ENCODE measurements around the gene HOXB3.

HOXB3 gene

GRCh38 chr17:48519427-48519826 lies 70.6 kb downstream of the HOXB3 start:
- Histone ChIP-seq H2AFZ (ENCODE audit: low read length) (no peak overlapping the region), H3K36me3 (ENCODE audit: insufficient read depth, low read length) (no peaks in the 10 kb centered on the region), H3K9ac (ENCODE audit: low read length) (no peak overlapping the region), H4K20me1 (ENCODE audit: insufficient read depth, low read length) (no peaks in the 10 kb centered on the region), H3F3A (ENCODE audit: insufficient read depth, low read length) (no peaks in the 10 kb centered on the region), H3K9me2 (ENCODE audit: low read depth, low read length) (no peaks in the 10 kb centered on the region), H3K9me3 (ENCODE audit: low read length) (no peaks in the 10 kb centered on the region), H3K4me2 (ENCODE audit: low read length) (no peak overlapping the region), H3K4me1 (ENCODE audit: insufficient read depth, low read length, severe bottlenecking) (no peaks in the 10 kb centered on the region), H3K27me3 (ENCODE audit: insufficient read depth, low read length) (no peaks in the 10 kb centered on the region), H3K27ac (ENCODE audit: low read depth, low read length, poor library complexity, severe bottlenecking) (no peak overlapping the region), H3K79me2 (ENCODE audit: insufficient read depth, low read length) (no peaks in the 10 kb centered on the region), H3K4me3 (ENCODE audit: low read depth, low read length, poor library complexity, severe bottlenecking) (no peak overlapping the region)
- no peak for TF ChIP-seq CTCF (IDR thresholded peaks at IDR 0.05; ENCODE audit: low read length)
- TF ChIP-seq EZH2 (IDR thresholded peaks at IDR 0.05; ENCODE audit: borderline replicate concordance, low read length) = no peak

- H3K36me3 ChIP-seq (ENCODE audit: insufficient read depth, low read length) = no peaks in the 10 kb centered on the region
- no peaks in the 10 kb centered on the region for H3F3A ChIP-seq (ENCODE audit: insufficient read depth, low read length)
- TF ChIP-seq EZH2 (IDR thresholded peaks at IDR 0.05; ENCODE audit: borderline replicate concordance, low read length) (no peak), CTCF (IDR thresholded peaks at IDR 0.05; ENCODE audit: low read length) (no peak)
- no peak overlapping the region for H3K27ac ChIP-seq (ENCODE audit: low read depth, low read length, poor library complexity, severe bottlenecking)
- no peaks in the 10 kb centered on the region for H3K4me1 ChIP-seq (ENCODE audit: insufficient read depth, low read length, severe bottlenecking)
- H3K27me3 ChIP-seq (ENCODE audit: insufficient read depth, low read length) = no peaks in the 10 kb centered on the region
- H3K79me2 ChIP-seq (ENCODE audit: insufficient read depth, low read length) = no peaks in the 10 kb centered on the region
- H3K4me3 ChIP-seq (ENCODE audit: low read depth, low read length, poor library complexity, severe bottlenecking) = no peak overlapping the region
- no peaks in the 10 kb centered on the region for H3K9me3 ChIP-seq (ENCODE audit: low read length)
- H2AFZ ChIP-seq (ENCODE audit: low read length) = no peak overlapping the region
- H4K20me1 ChIP-seq (ENCODE audit: insufficient read depth, low read length) = no peaks in the 10 kb centered on the region
- H3K9ac ChIP-seq (ENCODE audit: low read length) = no peak overlapping the region
- no peaks in the 10 kb centered on the region for H3K9me2 ChIP-seq (ENCODE audit: low read depth, low read length)
- H3K4me2 ChIP-seq (ENCODE audit: low read length) = no peak overlapping the region
Measured at GRCh38 chr17:48517478-48517877, 72.6 kb downstream of the HOXB3 start.

GRCh38 chr17:48515925-48516900 lies 73.8 kb downstream of the HOXB3 start:
- Histone ChIP-seq H3K4me2 (ENCODE audit: low read length) (no peak overlapping the region), H3K27me3 (ENCODE audit: insufficient read depth, low read length) (no peaks in the 10 kb centered on the region), H3K9me2 (ENCODE audit: low read depth, low read length) (no peaks in the 10 kb centered on the region), H3K36me3 (ENCODE audit: insufficient read depth, low read length) (no peaks in the 10 kb centered on the region), H3K9ac (ENCODE audit: low read length) (no peak overlapping the region), H3K4me3 (ENCODE audit: low read depth, low read length, poor library complexity, severe bottlenecking) (no peak overlapping the region), H3F3A (ENCODE audit: insufficient read depth, low read length) (no peaks in the 10 kb centered on the region), H4K20me1 (ENCODE audit: insufficient read depth, low read length) (no peaks in the 10 kb centered on the region), H3K27ac (ENCODE audit: low read depth, low read length, poor library complexity, severe bottlenecking) (no peak overlapping the region), H2AFZ (ENCODE audit: low read length) (no peak overlapping the region), H3K79me2 (ENCODE audit: insufficient read depth, low read length) (no peaks in the 10 kb centered on the region), H3K9me3 (ENCODE audit: low read length) (no peaks in the 10 kb centered on the region), H3K4me1 (ENCODE audit: insufficient read depth, low read length, severe bottlenecking) (no peaks in the 10 kb centered on the region)
- TF ChIP-seq CTCF (IDR thresholded peaks at IDR 0.05; ENCODE audit: low read length) = no peak
- TF ChIP-seq EZH2 (IDR thresholded peaks at IDR 0.05; ENCODE audit: borderline replicate concordance, low read length) = no peak
